ENCODE data around the gene XPO4. TPM values are rescaled to one million over a fixed set of nuclear protein-coding genes. Genes with fewer than 3 reads are reported as not detected.
"Not testable (repeated sequence)": the region's sequence is repeated elsewhere in the genome, so short reads cannot be mapped to it uniquely, and the experiment has no call there.

XPO4 gene
- total and polyA plus RNA-seq, 4 donors = 2.5 to 12.5 (median 7.5) TPM

DNA sequence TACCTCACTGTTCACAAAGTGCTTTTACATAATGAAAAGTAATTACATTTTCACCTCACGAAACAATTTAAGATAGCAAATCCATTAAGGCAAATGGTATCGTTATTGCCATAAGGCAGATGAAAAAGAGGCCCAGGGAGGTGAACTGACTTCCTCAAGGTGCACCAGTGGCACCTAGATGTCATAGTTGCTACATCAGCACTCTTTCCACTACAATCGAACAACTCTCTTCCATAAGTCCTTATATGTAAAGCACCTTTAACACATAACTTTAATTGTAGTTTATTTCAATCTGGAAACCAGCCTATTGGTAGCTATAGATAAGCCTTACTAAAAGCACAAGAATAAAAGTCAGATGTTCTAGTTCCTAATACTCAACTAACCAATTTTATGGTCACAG is 35.1 kb downstream of the XPO4 start (continued):
- TF ChIP-seq, protein P1, sequence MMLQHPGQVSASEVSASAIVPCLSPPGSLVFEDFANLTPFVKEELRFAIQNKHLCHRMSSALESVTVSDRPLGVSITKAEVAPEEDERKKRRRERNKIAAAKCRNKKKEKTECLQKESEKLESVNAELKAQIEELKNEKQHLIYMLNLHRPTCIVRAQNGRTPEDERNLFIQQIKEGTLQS (IDR thresholded peaks at IDR 0.05) = no peak
- TF ChIP-seq RAD21 (IDR thresholded peaks at IDR 0.05) (no peak), FOXA2 (IDR thresholded peaks at IDR 0.05) (no peak), NR2F2 (IDR thresholded peaks at IDR 0.05) (no peak), FOXA1 (IDR thresholded peaks at IDR 0.05) (no peak), HNF4A (conservative IDR thresholded peaks at IDR 0.05) (no peak)

DNA sequence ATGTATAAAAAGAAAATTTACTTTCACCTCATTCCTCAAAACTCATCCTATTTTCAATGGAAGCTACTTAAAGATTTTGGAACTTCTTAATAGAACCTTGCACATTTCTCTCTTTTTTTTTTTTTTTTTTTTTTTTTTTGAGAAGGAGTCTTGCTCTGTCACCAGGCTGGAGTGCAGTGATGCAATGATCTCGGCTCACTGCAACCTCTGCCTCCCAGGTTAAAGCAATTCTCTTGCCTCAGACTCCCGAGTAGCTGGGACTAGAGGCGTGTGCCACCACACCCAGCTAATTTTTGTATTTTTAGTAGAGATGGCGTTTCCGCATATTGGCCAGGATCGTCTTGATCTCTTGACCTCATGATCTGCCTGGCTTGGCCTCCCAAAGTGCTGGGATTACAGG is 40.9 kb downstream of the XPO4 start:
- not testable (repeated sequence) for H3K36me3 ChIP-seq (ENCODE audit: control insufficient read depth in 4 of 4, insufficient read depth in 3 of 4, low read depth in 1 of 4, low read length in 3 of 4); H3K4me3 ChIP-seq (ENCODE audit: low read depth in 1 of 3, low read length in 3 of 3); H3K9me3 ChIP-seq (ENCODE audit: control insufficient read depth in 4 of 4, low read length in 3 of 4); H3K4me1 ChIP-seq (ENCODE audit: control insufficient read depth in 4 of 4, insufficient read depth in 4 of 4, low read length in 3 of 4); DNase-seq (ENCODE audit: low spot score); H3K27ac ChIP-seq (ENCODE audit: low read depth in 1 of 2, low read length in 2 of 2); H3K27me3 ChIP-seq (ENCODE audit: control insufficient read depth in 4 of 4, insufficient read depth in 4 of 4, low read length in 3 of 4); H3K9ac ChIP-seq (ENCODE audit: low read depth in 1 of 2, low read length in 2 of 2)
- WGBS = 94% methylated on average over 6 of the region's 6 CpGs

GRCh38 chr13:20860844-20861243 is 41.7 kb downstream of the XPO4 start:
- H3K4me1 ChIP-seq (ENCODE audit: control insufficient read depth in 4 of 4, insufficient read depth in 4 of 4, low read length in 3 of 4) = no peaks in the 10 kb centered on the region
- H3K9ac ChIP-seq (ENCODE audit: low read depth in 1 of 2, low read length in 2 of 2) = no peak overlapping the region
- DNase-seq (ENCODE audit: low spot score) = no peak
- no peak overlapping the region for H3K4me3 ChIP-seq (ENCODE audit: low read depth in 1 of 3, low read length in 3 of 3)
- H3K9me3 ChIP-seq (ENCODE audit: control insufficient read depth in 4 of 4, low read length in 3 of 4) = no peaks in the 10 kb centered on the region
- H3K27me3 ChIP-seq (ENCODE audit: control insufficient read depth in 4 of 4, insufficient read depth in 4 of 4, low read length in 3 of 4) = no peaks in the 10 kb centered on the region
- H3K27ac ChIP-seq (ENCODE audit: low read depth in 1 of 2, low read length in 2 of 2) = no peak overlapping the region
- no peak for TF ChIP-seq RXRA (IDR thresholded peaks at IDR 0.05)
- TF ChIP-seq, protein P2, sequence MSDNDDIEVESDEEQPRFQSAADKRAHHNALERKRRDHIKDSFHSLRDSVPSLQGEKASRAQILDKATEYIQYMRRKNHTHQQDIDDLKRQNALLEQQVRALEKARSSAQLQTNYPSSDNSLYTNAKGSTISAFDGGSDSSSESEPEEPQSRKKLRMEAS (IDR thresholded peaks at IDR 0.05) = no peak
- H3K36me3 ChIP-seq (ENCODE audit: control insufficient read depth in 4 of 4, insufficient read depth in 3 of 4, low read depth in 1 of 4, low read length in 3 of 4) = peaks cover 1 to 7% (median 5%) of the 10 kb centered on the region in 4 donors

GRCh38 chr13:20856650-20857049 is 45.9 kb downstream of the XPO4 start:
- Histone ChIP-seq H3K9me3 (ENCODE audit: control insufficient read depth in 4 of 4, low read length in 3 of 4) (no peaks in the 10 kb centered on the region), H3K4me3 (ENCODE audit: low read depth in 1 of 3, low read length in 3 of 3) (no peak overlapping the region), H3K9ac (ENCODE audit: low read depth in 1 of 2, low read length in 2 of 2) (no peak overlapping the region), H3K36me3 (ENCODE audit: control insufficient read depth in 4 of 4, insufficient read depth in 3 of 4, low read depth in 1 of 4, low read length in 3 of 4) (peaks cover 0 to 10% (median 4%) of the 10 kb centered on the region in 4 donors), H3K27me3 (ENCODE audit: control insufficient read depth in 4 of 4, insufficient read depth in 4 of 4, low read length in 3 of 4) (no peaks in the 10 kb centered on the region), H3K4me1 (ENCODE audit: control insufficient read depth in 4 of 4, insufficient read depth in 4 of 4, low read length in 3 of 4) (no peaks in the 10 kb centered on the region), H3K27ac (ENCODE audit: low read depth in 1 of 2, low read length in 2 of 2) (no peak overlapping the region)
- 93% methylated on average over 5 of the region's 5 CpGs for WGBS
- no peak for TF ChIP-seq EGR1 (IDR thresholded peaks at IDR 0.05; ENCODE audit: low read depth in 2 of 2)
- TF ChIP-seq JUND (IDR thresholded peaks at IDR 0.05) = no peak
- no peak for TF ChIP-seq ZBTB33 (IDR thresholded peaks at IDR 0.05)
- no peak for TF ChIP-seq FOXA2 (IDR thresholded peaks at IDR 0.05)
- no peak for TF ChIP-seq TAF1 (conservative IDR thresholded peaks at IDR 0.05)
- TF ChIP-seq NR2F2 (IDR thresholded peaks at IDR 0.05) = no peak
- TF ChIP-seq HNF4G (IDR thresholded peaks at IDR 0.05) = no peak
- TF ChIP-seq GABPA (IDR thresholded peaks at IDR 0.05 in 1 of 2, conservative IDR thresholded peaks at IDR 0.05 in 1 of 2) = no peak
- no peak for TF ChIP-seq RXRA (IDR thresholded peaks at IDR 0.05)
- TF ChIP-seq SP1 (IDR thresholded peaks at IDR 0.05) = no peak
- TF ChIP-seq FOXA1 (IDR thresholded peaks at IDR 0.05) = no peak
- no peak for TF ChIP-seq YY1 (IDR thresholded peaks at IDR 0.05)
- no peak for TF ChIP-seq RAD21 (IDR thresholded peaks at IDR 0.05)
- TF ChIP-seq HNF4A (conservative IDR thresholded peaks at IDR 0.05) = no peak
- no peak for TF ChIP-seq CTCF (IDR thresholded peaks at IDR 0.05; ENCODE audit: low read depth, low read length, missing input control)
- TF ChIP-seq, protein P1 (IDR thresholded peaks at IDR 0.05) = no peak
- no peak for DNase-seq (ENCODE audit: low spot score)
